Karpas-422 (cell line): ENCODE data around the gene CRELD2. TPM values are rescaled to one million over a fixed set of nuclear protein-coding genes. Genes with fewer than 3 reads are reported as not detected.

ENCODE experiments used
- DNase-seq: peaks from one replicate; pipeline ENCODE4 v3.0.0-alpha.2; 2015
- H2AFZ ChIP-seq: fragments of 200-600 bp; sonication (generic); 2 replicates; pipeline ENCODE4 v1.6.1; 2014; ENCODE audit warnings: antibody characterized with exemption, low read length, mixed read lengths
- H3K27ac ChIP-seq: fragments of 200-600 bp; sonication (generic); 2 replicates; pipeline ENCODE4 v1.5.1; 2014; ENCODE audit warnings: mild to moderate bottlenecking, low read length, moderate library complexity
- H3K27me3 ChIP-seq: fragments of 200-600 bp; sonication (generic); 2 replicates; pipeline ENCODE4 v1.6.1; 2014; ENCODE audit warnings: low read length, mixed read lengths
- H3K36me3 ChIP-seq: fragments of 200-600 bp; sonication (generic); 2 replicates; pipeline ENCODE4 v1.6.1; 2014; ENCODE audit warnings: low read length, mixed read lengths; ENCODE audit not compliant: insufficient read depth
- H3K4me1 ChIP-seq: fragments of 200-600 bp; sonication (generic); 2 replicates; pipeline ENCODE4 v1.6.1; 2014; ENCODE audit warnings: mild to moderate bottlenecking, low read length, mixed read lengths
- H3K4me2 ChIP-seq: fragments of 200-600 bp; sonication (generic); 2 replicates; pipeline ENCODE4 v1.6.1; 2014; ENCODE audit warnings: low read length, low read depth, mild to moderate bottlenecking; ENCODE audit not compliant: poor library complexity, severe bottlenecking
- H3K4me3 ChIP-seq: fragments of 200-600 bp; sonication (generic); 2 replicates; pipeline ENCODE4 v1.5.1; 2014; ENCODE audit warnings: mild to moderate bottlenecking, antibody characterized with exemption, low read length, mixed read lengths
- H3K79me2 ChIP-seq: fragments of 200-600 bp; sonication (generic); 2 replicates; pipeline ENCODE4 v1.6.1; 2014; ENCODE audit warnings: mild to moderate bottlenecking, low read length, mixed read lengths
- H3K9ac ChIP-seq: fragments of 200-600 bp; sonication (generic); 2 replicates; pipeline ENCODE4 v1.6.0; 2014; ENCODE audit warnings: low read length
- H3K9me2 ChIP-seq: fragments of 200-600 bp; sonication (generic), shearing (Covaris generic); replicated peaks from 2 replicates; pipeline ENCODE4 v1.6.0; 2014; ENCODE audit warnings: mild to moderate bottlenecking, low read length, moderate library complexity; ENCODE audit not compliant: insufficient read depth
- H3K9me3 ChIP-seq: fragments of 300-700, 200-600 bp; sonication (generic); 2 replicates; pipeline ENCODE4 v1.6.1; 2014; ENCODE audit warnings: low read length, mixed read lengths
- H4K20me1 ChIP-seq: fragments of 200-600 bp; sonication (generic); 2 replicates; pipeline ENCODE4 v1.6.1; 2014; ENCODE audit warnings: mild to moderate bottlenecking, antibody characterized with exemption, low read length, low read depth; ENCODE audit not compliant: insufficient read depth
- total RNA-seq: library from RNA; depleted of rRNA; stranded (reverse); fragments of >200 nt; shearing (Covaris generic); gene quantifications from 2 replicates; pipeline ENCODE4 v1.2.3, GENCODE V29; 2014; ENCODE audit warnings: low replicate concordance

The CRELD2 gene
- total RNA-seq, 1 experiment from 2014 or later, result 12.7 TPM

GRCh38 chr22:49894322-49895054 is 23.9 kb upstream of the CRELD2 start:
- Histone ChIP-seq H3K79me2 (peaks cover 2% of the 10 kb centered on the region; the same call in 1 of the 2 replicates), H3K4me3 (no peak overlapping the region), H3K9me3 (no peaks in the 10 kb centered on the region), H3K27ac (no peak overlapping the region), H3K27me3 (no peaks in the 10 kb centered on the region), H4K20me1 (no peaks in the 10 kb centered on the region), H2AFZ (no peak overlapping the region), H3K4me2 (no peak overlapping the region), H3K9me2 (no peaks in the 10 kb centered on the region), H3K9ac (no peak overlapping the region), H3K36me3 (no peaks in the 10 kb centered on the region), H3K4me1 (no peaks in the 10 kb centered on the region)
- no peak for DNase-seq

GRCh38 chr22:49896201-49896600 is 22.2 kb upstream of the CRELD2 start:
- Histone ChIP-seq H3K4me3 (no peak overlapping the region), H3K36me3 (0 out of 2 replicates have a peak, but pooled peaks cover 3% of the 10 kb centered on the region), H2AFZ (no peak overlapping the region), H3K4me2 (no peak overlapping the region), H3K9me2 (no peaks in the 10 kb centered on the region), H4K20me1 (no peaks in the 10 kb centered on the region), H3K27me3 (no peaks in the 10 kb centered on the region), H3K79me2 (no peaks in the 10 kb centered on the region), H3K4me1 (no peaks in the 10 kb centered on the region), H3K9me3 (no peaks in the 10 kb centered on the region), H3K9ac (no peak overlapping the region), H3K27ac (no peak overlapping the region)
- DNase-seq, result no peak

GRCh38 chr22:49897015-49897684 is 21.3 kb upstream of the CRELD2 start:
- H3K9me2 ChIP-seq, result no peaks in the 10 kb centered on the region
- no peak for DNase-seq
- no peak overlapping the region for H3K4me3 ChIP-seq
- no peaks in the 10 kb centered on the region for H3K4me1 ChIP-seq
- no peak overlapping the region for H3K4me2 ChIP-seq
- H3K36me3 ChIP-seq, result 0 out of 2 replicates have a peak, but pooled peaks cover 7% of the 10 kb centered on the region
- no peak overlapping the region for H3K27ac ChIP-seq
- H3K9ac ChIP-seq, result no peak overlapping the region
- no peaks in the 10 kb centered on the region for H4K20me1 ChIP-seq
- H3K27me3 ChIP-seq, result no peaks in the 10 kb centered on the region
- H3K79me2 ChIP-seq, result no peaks in the 10 kb centered on the region
- H3K9me3 ChIP-seq, result no peaks in the 10 kb centered on the region
- H2AFZ ChIP-seq, result no peak overlapping the region

GRCh38 chr22:49899530-49899929 is 18.9 kb upstream of the CRELD2 start:
- Histone ChIP-seq H3K4me3 (no peak overlapping the region), H3K9me3 (no peaks in the 10 kb centered on the region), H3K27ac (no peak overlapping the region), H3K4me2 (no peak overlapping the region), H3K36me3 (0 out of 2 replicates have a peak, but pooled peaks cover 7% of the 10 kb centered on the region), H3K27me3 (no peaks in the 10 kb centered on the region), H3K9me2 (no peaks in the 10 kb centered on the region), H3K9ac (no peak overlapping the region), H4K20me1 (no peaks in the 10 kb centered on the region), H3K4me1 (no peaks in the 10 kb centered on the region), H2AFZ (no peak overlapping the region), H3K79me2 (no peaks in the 10 kb centered on the region)
- DNase-seq, result no peak

- Histone ChIP-seq H3K4me3 (no peak overlapping the region), H3K4me1 (no peaks in the 10 kb centered on the region), H3K27ac (no peak overlapping the region), H3K9ac (no peak overlapping the region), H4K20me1 (no peaks in the 10 kb centered on the region), H3K9me2 (no peaks in the 10 kb centered on the region), H3K36me3 (0 out of 2 replicates have a peak, but pooled peaks cover 7% of the 10 kb centered on the region), H3K9me3 (no peaks in the 10 kb centered on the region), H2AFZ (no peak overlapping the region), H3K27me3 (no peaks in the 10 kb centered on the region), H3K4me2 (no peak overlapping the region), H3K79me2 (no peaks in the 10 kb centered on the region)
- DNase-seq, result no peak
Observed at GRCh38 chr22:49900441-49901230, 17.8 kb upstream of the CRELD2 start.

GRCh38 chr22:49901457-49901856 is 17.0 kb upstream of the CRELD2 start:
- no peaks in the 10 kb centered on the region for H3K79me2 ChIP-seq
- DNase-seq, result no peak
- H3K4me1 ChIP-seq, result no peaks in the 10 kb centered on the region
- H3K27me3 ChIP-seq, result no peaks in the 10 kb centered on the region
- H3K9ac ChIP-seq, result no peak overlapping the region
- H3K4me2 ChIP-seq, result no peak overlapping the region
- H2AFZ ChIP-seq, result no peak overlapping the region
- 0 out of 2 replicates have a peak, but pooled peaks cover 7% of the 10 kb centered on the region for H3K36me3 ChIP-seq
- H3K27ac ChIP-seq, result no peak overlapping the region
- no peaks in the 10 kb centered on the region for H4K20me1 ChIP-seq
- H3K4me3 ChIP-seq, result no peak overlapping the region
- no peaks in the 10 kb centered on the region for H3K9me2 ChIP-seq
- H3K9me3 ChIP-seq, result no peaks in the 10 kb centered on the region

- no peaks in the 10 kb centered on the region for H4K20me1 ChIP-seq
- no peak overlapping the region for H3K4me2 ChIP-seq
- 0 out of 2 replicates have a peak, but pooled peaks cover 7% of the 10 kb centered on the region for H3K36me3 ChIP-seq
- no peaks in the 10 kb centered on the region for H3K27me3 ChIP-seq
- no peaks in the 10 kb centered on the region for H3K4me1 ChIP-seq
- DNase-seq, result no peak
- no peak overlapping the region for H3K4me3 ChIP-seq
- no peaks in the 10 kb centered on the region for H3K9me2 ChIP-seq
- H3K9me3 ChIP-seq, result no peaks in the 10 kb centered on the region
- no peaks in the 10 kb centered on the region for H3K79me2 ChIP-seq
- no peak overlapping the region for H3K9ac ChIP-seq
- H3K27ac ChIP-seq, result no peak overlapping the region
- no peak overlapping the region for H2AFZ ChIP-seq
Observed at GRCh38 chr22:49903322-49904039, 15.0 kb upstream of the CRELD2 start.
